ENCODE results near the gene KRTAP4-1. TPM values are rescaled to one million over a fixed set of nuclear protein-coding genes. Genes with fewer than 3 reads are reported as not detected.

The KRTAP4-1 gene
- polyA plus RNA-seq, 1 of the 3 experiments (the other 2 are of a cell fraction) = not detected

GRCh38 chr17:41178843-41179616 is 5.7 kb downstream of the KRTAP4-1 start:
- DNase-seq = no peak
- WGBS (ENCODE audit: low lambda C conversion rate) = 25% methylated on average over 1 of the region's 1 CpG
- H3K27ac ChIP-seq (ENCODE audit: low read depth in 2 of 2, low read length in 1 of 2) = no peak overlapping the region
- H3K9ac ChIP-seq = no peak overlapping the region
- no peaks in the 10 kb centered on the region for H3F3A ChIP-seq (replicated peaks; ENCODE audit: insufficient read depth)
- H3K79me2 ChIP-seq (ENCODE audit: insufficient read depth) = no peaks in the 10 kb centered on the region
- H3K4me2 ChIP-seq = no peak overlapping the region
- H2AFZ ChIP-seq (ENCODE audit: low read depth) = no peak overlapping the region
- ChIA-PET POLR2A (no interaction called here), CTCF (no interaction called here)
- H3K4me3 ChIP-seq (ENCODE audit: low read depth in 2 of 2, low read length in 1 of 2) = no peak overlapping the region
- H3K27me3 ChIP-seq (ENCODE audit: insufficient read depth) = peaks cover 34% of the 10 kb centered on the region
- H3K36me3 ChIP-seq (replicated peaks in 1 of 2; ENCODE audit: control insufficient read depth in 1 of 2, insufficient read depth in 2 of 2, low read length in 1 of 2) = no peaks in the 10 kb centered on the region
- H3K9me3 ChIP-seq = no peaks in the 10 kb centered on the region
- H3K9me2 ChIP-seq = no peaks in the 10 kb centered on the region
- no peaks in the 10 kb centered on the region for H4K20me1 ChIP-seq (ENCODE audit: insufficient read depth)
- TF ChIP-seq GABPA (IDR thresholded peaks at IDR 0.05; ENCODE audit: low read depth) = no peak
- TF ChIP-seq POLR2AphosphoS5 (IDR thresholded peaks at IDR 0.05; ENCODE audit: low read depth, low read length) = no peak
- TF ChIP-seq FOSL2 (IDR thresholded peaks at IDR 0.05; ENCODE audit: borderline replicate concordance, low read depth) = no peak
- TF ChIP-seq MEF2A (IDR thresholded peaks at IDR 0.05; ENCODE audit: borderline replicate concordance, low read depth) = no peak
- no peak for TF ChIP-seq SMC3 (IDR thresholded peaks at IDR 0.05; ENCODE audit: low read depth, low read length)
- TF ChIP-seq, protein P1, sequence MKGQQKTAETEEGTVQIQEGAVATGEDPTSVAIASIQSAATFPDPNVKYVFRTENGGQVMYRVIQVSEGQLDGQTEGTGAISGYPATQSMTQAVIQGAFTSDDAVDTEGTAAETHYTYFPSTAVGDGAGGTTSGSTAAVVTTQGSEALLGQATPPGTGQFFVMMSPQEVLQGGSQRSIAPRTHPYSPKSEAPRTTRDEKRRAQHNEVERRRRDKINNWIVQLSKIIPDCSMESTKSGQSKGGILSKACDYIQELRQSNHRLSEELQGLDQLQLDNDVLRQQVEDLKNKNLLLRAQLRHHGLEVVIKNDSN (IDR thresholded peaks at IDR 0.05; ENCODE audit: borderline replicate concordance, low read depth) = no peak
- TF ChIP-seq RXRA (IDR thresholded peaks at IDR 0.05; ENCODE audit: borderline replicate concordance, low read depth) = no peak
- no peak for TF ChIP-seq RCOR1 (IDR thresholded peaks at IDR 0.05; ENCODE audit: low read length)
- TF ChIP-seq YY1 (IDR thresholded peaks at IDR 0.05; ENCODE audit: low read depth) = no peak
- TF ChIP-seq, protein P2, sequence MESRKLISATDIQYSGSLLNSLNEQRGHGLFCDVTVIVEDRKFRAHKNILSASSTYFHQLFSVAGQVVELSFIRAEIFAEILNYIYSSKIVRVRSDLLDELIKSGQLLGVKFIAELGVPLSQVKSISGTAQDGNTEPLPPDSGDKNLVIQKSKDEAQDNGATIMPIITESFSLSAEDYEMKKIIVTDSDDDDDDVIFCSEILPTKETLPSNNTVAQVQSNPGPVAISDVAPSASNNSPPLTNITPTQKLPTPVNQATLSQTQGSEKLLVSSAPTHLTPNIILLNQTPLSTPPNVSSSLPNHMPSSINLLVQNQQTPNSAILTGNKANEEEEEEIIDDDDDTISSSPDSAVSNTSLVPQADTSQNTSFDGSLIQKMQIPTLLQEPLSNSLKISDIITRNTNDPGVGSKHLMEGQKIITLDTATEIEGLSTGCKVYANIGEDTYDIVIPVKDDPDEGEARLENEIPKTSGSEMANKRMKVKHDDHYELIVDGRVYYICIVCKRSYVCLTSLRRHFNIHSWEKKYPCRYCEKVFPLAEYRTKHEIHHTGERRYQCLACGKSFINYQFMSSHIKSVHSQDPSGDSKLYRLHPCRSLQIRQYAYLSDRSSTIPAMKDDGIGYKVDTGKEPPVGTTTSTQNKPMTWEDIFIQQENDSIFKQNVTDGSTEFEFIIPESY (IDR thresholded peaks at IDR 0.05; ENCODE audit: borderline replicate concordance, low read depth) = no peak
- TF ChIP-seq IRF3 (IDR thresholded peaks at IDR 0.05; ENCODE audit: low read depth, low read length) = no peak
- H3K4me1 ChIP-seq (ENCODE audit: control insufficient read depth in 1 of 2, insufficient read depth in 2 of 2, low read depth in 1 of 2, low read length in 1 of 2) = no peaks in the 10 kb centered on the region

DNA sequence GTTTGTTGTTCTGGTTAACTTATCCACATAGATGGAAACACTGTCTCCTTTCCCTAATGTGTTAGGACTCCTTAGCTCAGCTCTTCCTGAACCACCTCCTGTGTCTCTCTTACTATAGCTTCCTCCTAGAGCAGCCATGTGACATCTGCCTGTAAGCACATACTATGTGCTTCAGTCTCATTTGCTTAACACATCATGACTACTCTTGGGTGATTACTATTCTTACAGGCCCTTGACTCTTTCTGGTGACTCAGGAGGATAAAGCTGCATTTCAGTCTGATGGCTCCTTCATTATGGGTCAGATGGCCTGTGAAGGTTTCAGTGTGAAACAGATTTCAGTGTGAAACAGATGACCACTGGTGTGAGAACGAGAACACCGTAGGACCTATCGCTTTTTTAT is 6.4 kb downstream of the KRTAP4-1 start:
- Histone ChIP-seq H3K4me2 (no peak overlapping the region), H3K27me3 (ENCODE audit: insufficient read depth) (peaks cover 34% of the 10 kb centered on the region), H4K20me1 (ENCODE audit: insufficient read depth) (no peaks in the 10 kb centered on the region), H3K9me3 (no peaks in the 10 kb centered on the region), H2AFZ (ENCODE audit: low read depth) (no peak overlapping the region), H3K27ac (ENCODE audit: low read depth in 2 of 2, low read length in 1 of 2) (no peak overlapping the region), H3K9ac (no peak overlapping the region), H3K79me2 (ENCODE audit: insufficient read depth) (no peaks in the 10 kb centered on the region), H3K4me1 (ENCODE audit: control insufficient read depth in 1 of 2, insufficient read depth in 2 of 2, low read depth in 1 of 2, low read length in 1 of 2) (no peaks in the 10 kb centered on the region), H3K9me2 (no peaks in the 10 kb centered on the region), H3K36me3 (replicated peaks in 1 of 2; ENCODE audit: control insufficient read depth in 1 of 2, insufficient read depth in 2 of 2, low read length in 1 of 2) (no peaks in the 10 kb centered on the region), H3K4me3 (ENCODE audit: low read depth in 2 of 2, low read length in 1 of 2) (no peak overlapping the region), H3F3A (replicated peaks; ENCODE audit: insufficient read depth) (no peaks in the 10 kb centered on the region)
- ChIA-PET CTCF (no interaction called here), POLR2A (no interaction called here)
- TF ChIP-seq YY1 (IDR thresholded peaks at IDR 0.05; ENCODE audit: low read depth) = no peak
- no peak for TF ChIP-seq EP300 (IDR thresholded peaks at IDR 0.05; ENCODE audit: borderline replicate concordance in 1 of 2, low read depth in 1 of 2, low read length in 1 of 2)
- TF ChIP-seq, protein P3, sequence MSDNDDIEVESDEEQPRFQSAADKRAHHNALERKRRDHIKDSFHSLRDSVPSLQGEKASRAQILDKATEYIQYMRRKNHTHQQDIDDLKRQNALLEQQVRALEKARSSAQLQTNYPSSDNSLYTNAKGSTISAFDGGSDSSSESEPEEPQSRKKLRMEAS (IDR thresholded peaks at IDR 0.05; ENCODE audit: low read depth) = no peak
- no peak for TF ChIP-seq FOXM1 (IDR thresholded peaks at IDR 0.05; ENCODE audit: low read depth)
- TF ChIP-seq IRF3 (IDR thresholded peaks at IDR 0.05; ENCODE audit: low read depth, low read length) = no peak
- TF ChIP-seq, protein P1 (IDR thresholded peaks at IDR 0.05; ENCODE audit: borderline replicate concordance, low read depth) = no peak
- TF ChIP-seq JUND (IDR thresholded peaks at IDR 0.05) = no peak
- no peak for TF ChIP-seq MEF2A (IDR thresholded peaks at IDR 0.05; ENCODE audit: borderline replicate concordance, low read depth)
- no peak for TF ChIP-seq GABPA (IDR thresholded peaks at IDR 0.05; ENCODE audit: low read depth)
- TF ChIP-seq CHD2 (IDR thresholded peaks at IDR 0.05; ENCODE audit: low read length, partially characterized antibody) = no peak
- TF ChIP-seq NFIC (IDR thresholded peaks at IDR 0.05; ENCODE audit: borderline replicate concordance) = no peak
- TF ChIP-seq RXRA (IDR thresholded peaks at IDR 0.05; ENCODE audit: borderline replicate concordance, low read depth) = no peak
- 33% methylated on average over 3 of the region's 3 CpGs for WGBS (ENCODE audit: low lambda C conversion rate)
- no peak for DNase-seq

Measured in SK-N-SH (cell line).